CD4-positive, CD25-positive, alpha-beta regulatory T cell (primary cell): Measurements from ENCODE around the gene PACRGL. TPM values are rescaled to one million over a fixed set of nuclear protein-coding genes. Genes with fewer than 3 reads are reported as not detected.

Source experiments
- ATAC-seq, 2 donors: fragments of 150-1000 bp; cut with Tn5 transposase; one replicate each; pipeline ENCODE4 v1.10.0; 2021; ENCODE audit warnings: low read depth in 2 of 2, moderate number of reproducible peaks in 2 of 2, moderate library complexity in 1 of 2
- DNase-seq, 3 donors: peaks; one replicate each; pipeline versions ENCODE4 v3.0.0 to v3.0.0-alpha.2; 2012 to 2022; ENCODE audit warnings: mixed read lengths in 1 of 3
- H3K27ac ChIP-seq: one replicate; pipeline ENCODE4 v1.7.0; 2013; ENCODE audit warnings: mild to moderate bottlenecking, low read length; ENCODE audit not compliant: insufficient read depth, poor library complexity, severe bottlenecking
- H3K27me3 ChIP-seq: one replicate; pipeline ENCODE4 v1.7.0; 2013; ENCODE audit warnings: low read length; ENCODE audit not compliant: control insufficient read depth, insufficient read depth
- H3K36me3 ChIP-seq: one replicate; pipeline ENCODE4 v1.7.0; 2013; ENCODE audit warnings: mild to moderate bottlenecking, low read length, moderate library complexity; ENCODE audit not compliant: control insufficient read depth, insufficient read depth
- H3K4me1 ChIP-seq: 2 replicates; pipeline ENCODE4 v1.7.0; 2013; ENCODE audit warnings: mild to moderate bottlenecking, low read length; ENCODE audit not compliant: insufficient read depth, control insufficient read depth, poor library complexity, severe bottlenecking
- H3K4me3 ChIP-seq: one replicate; pipeline ENCODE4 v1.7.0; 2013; ENCODE audit warnings: low read depth, mild to moderate bottlenecking, low read length, moderate library complexity
- H3K9me3 ChIP-seq, 2 experiments: 1 replicate in 1 of 2; 2 replicates in 1 of 2; pipeline ENCODE4 v1.7.0; 2013; ENCODE audit warnings: low read length in 2 of 2, mild to moderate bottlenecking in 1 of 2, moderate library complexity in 1 of 2; ENCODE audit not compliant: control insufficient read depth in 2 of 2
- H3K27ac Mint-ChIP-seq, 3 donors: one replicate each; pipeline ENCODE4 v1.8.0; 2020 to 2022; ENCODE audit warnings: mild to moderate bottlenecking in 3 of 3, mixed read lengths in 3 of 3, moderate library complexity in 2 of 3
- H3K27me3 Mint-ChIP-seq: one replicate; pipeline ENCODE4 v1.8.0; 2022; ENCODE audit warnings: mild to moderate bottlenecking, mixed read lengths
- H3K36me3 Mint-ChIP-seq: one replicate; pipeline ENCODE4 v1.8.0; 2020; ENCODE audit warnings: mixed read lengths
- H3K4me1 Mint-ChIP-seq, 4 donors: one replicate each; pipeline ENCODE4 v1.8.0; 2020 to 2022; ENCODE audit warnings: mixed read lengths in 4 of 4, mild to moderate bottlenecking in 1 of 4
- H3K4me3 Mint-ChIP-seq, 4 donors: one replicate each; pipeline ENCODE4 v1.8.0; 2020 to 2022; ENCODE audit warnings: mild to moderate bottlenecking in 4 of 4, mixed read lengths in 4 of 4, moderate library complexity in 3 of 4
- H3K9me3 Mint-ChIP-seq, 7 donors: one replicate each; pipeline ENCODE4 v1.8.0; 2020 to 2022; ENCODE audit warnings: mixed read lengths in 7 of 7, mild to moderate bottlenecking in 3 of 7, moderate library complexity in 2 of 7
- polyA plus RNA-seq, 4 donors: library from polyadenylated mRNA; unstranded; fragments of 300-500 nt; fragmentation: Illumina TruSeq; gene quantifications; one replicate each; pipeline ENCODE4 v1.2.3, GENCODE V29; 2021
- total RNA-seq: library from RNA; stranded (reverse); gene quantifications from one replicate; pipeline ENCODE4 v1.2.3, GENCODE V29; 2022

The PACRGL gene
- total RNA-seq: 8.6 TPM
- polyA plus RNA-seq: 1 to 10 TPM; 4.0 to 5.6 (median 4.2) TPM

DNA sequence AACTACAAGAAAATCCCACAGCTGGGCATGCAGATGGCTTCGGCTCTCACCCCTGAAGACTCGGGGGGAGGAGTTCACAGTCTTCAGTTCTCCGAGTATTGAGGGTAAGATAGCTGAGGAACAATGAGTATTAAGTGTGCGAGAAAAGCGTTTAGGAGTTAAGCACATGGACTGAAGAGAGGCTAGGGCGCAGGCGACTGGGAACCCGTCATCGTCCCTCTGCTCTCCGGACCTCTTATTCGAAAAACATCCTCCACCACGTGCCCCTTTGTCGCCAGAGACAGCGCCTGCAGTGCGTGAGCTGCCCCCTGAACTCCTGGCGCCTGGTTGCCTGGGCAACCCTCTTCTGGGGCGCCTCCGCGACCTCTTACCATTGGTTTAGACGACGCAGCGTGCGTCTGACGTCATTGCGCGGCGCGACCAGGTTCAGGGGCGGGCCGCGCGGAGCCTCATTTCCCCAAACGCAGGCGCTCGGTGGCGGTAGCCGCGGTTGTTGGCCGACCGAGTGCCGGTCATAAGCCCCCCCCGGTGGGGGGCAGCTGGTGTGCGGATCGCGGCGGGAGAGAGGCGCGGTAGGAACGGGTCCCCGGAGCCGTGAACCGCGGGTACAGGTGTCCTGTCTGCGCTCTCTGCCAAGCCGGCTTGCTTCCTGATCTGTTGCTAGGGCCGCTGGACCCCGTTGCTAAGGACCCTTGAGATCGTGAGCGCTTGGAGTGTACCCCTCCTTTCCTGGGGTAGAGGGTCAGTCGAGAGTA is at the start of gene PACRGL:
PACRGL (plus strand) TSS at position 452 of the 755 bp plus-strand sequence. CDS start 4,024 bp downstream, outside the sequence.
- H3K36me3 ChIP-seq: peaks cover 4% of the 10 kb centered on the region
- Mint-ChIP-seq H3K27ac (peak within 1 kb of the TSS; percentile 92 to 94 (median 94)), H3K27me3 (no peaks in the 10 kb centered on the region), H3K36me3 (peaks cover 14% of the 10 kb centered on the region), H3K4me1 (peaks cover 34 to 52% (median 38%) of the 10 kb centered on the region in 4 donors), H3K4me3 (peak within 1 kb of the TSS; percentile 91 to 95 (median 94)), H3K9me3 (no peaks in the 10 kb centered on the region)
- no peaks in the 10 kb centered on the region for H3K9me3 ChIP-seq
- DNase-seq: peak; percentile 90 to 94 (median 91)
- no peaks in the 10 kb centered on the region for H3K27me3 ChIP-seq
- peak within 1 kb of the TSS; percentile 75 for H3K27ac ChIP-seq
- ATAC-seq: peak; percentile 97 to 99
- H3K4me3 ChIP-seq: peak within 1 kb of the TSS; percentile 87
- peaks cover 17% of the 10 kb centered on the region for H3K4me1 ChIP-seq

- H3K4me1 Mint-ChIP-seq: no peaks in the 10 kb centered on the region
These were observed 47.9 kb upstream of the PACRGL start for GRCh38 chr4:20652226-20652885.

GRCh38 chr4:20658456-20658855 is 41.8 kb upstream of the PACRGL start:
- H3K27me3 Mint-ChIP-seq: no peaks in the 10 kb centered on the region

More at GRCh38 chr4:20652226-20652885, 47.9 kb upstream of the PACRGL start:
- no peak overlapping the region for H3K4me3 ChIP-seq
- no peak overlapping the region for H3K27ac ChIP-seq
- H3K36me3 Mint-ChIP-seq: no peaks in the 10 kb centered on the region
- ATAC-seq (no peak), DNase-seq (no peak)
- H3K9me3 ChIP-seq: peaks cover 0 to 3% of the 10 kb centered on the region in 2 experiments
- peaks cover 0 to 15% (median 2%) of the 10 kb centered on the region in 7 donors for H3K9me3 Mint-ChIP-seq
- H3K27me3 ChIP-seq: no peaks in the 10 kb centered on the region
- H3K4me3 Mint-ChIP-seq: no peak overlapping the region
- no peak overlapping the region for H3K27ac Mint-ChIP-seq
- H3K36me3 ChIP-seq: no peaks in the 10 kb centered on the region
- H3K27me3 Mint-ChIP-seq: no peaks in the 10 kb centered on the region
- no peaks in the 10 kb centered on the region for H3K4me1 ChIP-seq

GRCh38 chr4:20662851-20663250 is 37.4 kb upstream of the PACRGL start:
- Mint-ChIP-seq H3K36me3 (no peaks in the 10 kb centered on the region), H3K27me3 (no peaks in the 10 kb centered on the region), H3K27ac (no peak overlapping the region), H3K4me1 (no peaks in the 10 kb centered on the region), H3K4me3 (no peak overlapping the region), H3K9me3 (peaks cover 0 to 7% (median 0%) of the 10 kb centered on the region in 7 donors)
- no peaks in the 10 kb centered on the region for H3K9me3 ChIP-seq
- ATAC-seq (no peak), DNase-seq (no peak)
- no peaks in the 10 kb centered on the region for H3K27me3 ChIP-seq
- no peaks in the 10 kb centered on the region for H3K4me1 ChIP-seq
- no peak overlapping the region for H3K27ac ChIP-seq
- H3K4me3 ChIP-seq: no peak overlapping the region
- H3K36me3 ChIP-seq: no peaks in the 10 kb centered on the region

More at GRCh38 chr4:20658456-20658855, 41.8 kb upstream of the PACRGL start:
- no peak overlapping the region for H3K27ac ChIP-seq
- no peaks in the 10 kb centered on the region for H3K4me1 Mint-ChIP-seq
- no peaks in the 10 kb centered on the region for H3K4me1 ChIP-seq
- H3K4me3 ChIP-seq: no peak overlapping the region
- ATAC-seq: no peak
- H3K9me3 Mint-ChIP-seq: peaks cover 0 to 9% (median 0%) of the 10 kb centered on the region in 7 donors
- no peaks in the 10 kb centered on the region for H3K9me3 ChIP-seq
- no peaks in the 10 kb centered on the region for H3K36me3 ChIP-seq
- no peaks in the 10 kb centered on the region for H3K27me3 ChIP-seq
- H3K27ac Mint-ChIP-seq: no peak overlapping the region
- no peaks in the 10 kb centered on the region for H3K36me3 Mint-ChIP-seq
- H3K4me3 Mint-ChIP-seq: no peak overlapping the region
- no peak for DNase-seq

GRCh38 chr4:20666012-20666860 is 34.0 kb upstream of the PACRGL start:
- no peak for ATAC-seq
- no peaks in the 10 kb centered on the region for H3K9me3 ChIP-seq
- no peaks in the 10 kb centered on the region for H3K27me3 ChIP-seq
- no peak for DNase-seq
- Mint-ChIP-seq H3K27ac (no peak overlapping the region), H3K4me3 (no peak overlapping the region), H3K36me3 (no peaks in the 10 kb centered on the region), H3K9me3 (peaks cover 0 to 7% (median 0%) of the 10 kb centered on the region in 7 donors), H3K27me3 (no peaks in the 10 kb centered on the region), H3K4me1 (no peaks in the 10 kb centered on the region)
- no peak overlapping the region for H3K4me3 ChIP-seq
- H3K27ac ChIP-seq: no peak overlapping the region
- H3K36me3 ChIP-seq: no peaks in the 10 kb centered on the region
- no peaks in the 10 kb centered on the region for H3K4me1 ChIP-seq

DNA sequence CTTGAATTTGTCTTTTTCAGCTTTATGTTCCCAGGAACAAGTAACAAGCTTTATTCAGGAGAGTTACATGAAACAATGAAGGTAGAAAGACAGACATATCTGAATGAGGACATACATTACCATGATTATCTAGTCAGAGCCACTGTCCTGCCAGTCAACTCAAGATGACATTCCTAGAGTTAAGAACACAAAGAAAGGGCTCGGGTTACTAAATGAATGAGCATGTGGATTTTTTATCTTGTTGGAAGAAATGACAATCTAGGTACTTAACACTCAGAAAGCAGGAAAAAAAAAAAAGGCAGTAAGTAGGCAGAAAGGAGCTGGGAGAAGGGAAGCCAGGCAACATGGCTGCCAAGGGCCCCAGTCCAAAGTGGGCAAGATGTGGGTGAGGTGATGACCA is 28.0 kb upstream of the PACRGL start:
- Histone ChIP-seq H3K9me3 (no peaks in the 10 kb centered on the region), H3K36me3 (no peaks in the 10 kb centered on the region), H3K27ac (no peak overlapping the region), H3K27me3 (no peaks in the 10 kb centered on the region), H3K4me1 (no peaks in the 10 kb centered on the region), H3K4me3 (no peak overlapping the region)
- Mint-ChIP-seq H3K27me3 (no peaks in the 10 kb centered on the region), H3K36me3 (no peaks in the 10 kb centered on the region), H3K4me3 (no peak overlapping the region), H3K27ac (no peak overlapping the region), H3K9me3 (peaks cover 0 to 4% (median 0%) of the 10 kb centered on the region in 7 donors), H3K4me1 (no peaks in the 10 kb centered on the region)
- no peak for ATAC-seq
- DNase-seq: no peak

- Histone ChIP-seq H3K27me3 (no peaks in the 10 kb centered on the region), H3K36me3 (no peaks in the 10 kb centered on the region), H3K4me1 (no peaks in the 10 kb centered on the region), H3K4me3 (no peak overlapping the region), H3K27ac (no peak overlapping the region), H3K9me3 (no peaks in the 10 kb centered on the region)
- peaks cover 0 to 2% (median 0%) of the 10 kb centered on the region in 7 donors for H3K9me3 Mint-ChIP-seq
- no peak for ATAC-seq
- H3K4me1 Mint-ChIP-seq: no peaks in the 10 kb centered on the region
- H3K27ac Mint-ChIP-seq: no peak overlapping the region
- no peak overlapping the region for H3K4me3 Mint-ChIP-seq
- no peak for DNase-seq
- H3K36me3 Mint-ChIP-seq: no peaks in the 10 kb centered on the region
- H3K27me3 Mint-ChIP-seq: no peaks in the 10 kb centered on the region
These were observed 24.5 kb upstream of the PACRGL start for GRCh38 chr4:20675786-20676185.
